ENCODE measurements around the gene C4orf51. TPM values are rescaled to one million over a fixed set of nuclear protein-coding genes. Genes with fewer than 3 reads are reported as not detected.

Gene C4orf51
- total and polyA plus RNA-seq, 7 donors = not detected

GRCh38 chr4:145665773-145666172 lies 14.2 kb upstream of the C4orf51 start:
- H3K9me3 ChIP-seq = peaks cover 0 to 5% (median 0%) of the 10 kb centered on the region in 4 donors
- H3K4me1 ChIP-seq = no peaks in the 10 kb centered on the region
- WGBS, 2 donors = 80 to 94% methylated on average over 1 of the region's 1 CpG
- no peak overlapping the region for H3K4me3 ChIP-seq
- DNase-seq = no peak
- H3K36me3 ChIP-seq = no peaks in the 10 kb centered on the region
- no peaks in the 10 kb centered on the region for H3K27me3 ChIP-seq
- no peak overlapping the region for H3K27ac ChIP-seq
- intact Hi-C loops (cut with DNase I) = no loop called here
- TF ChIP-seq CTCF (IDR thresholded peaks at IDR 0.05) (no peak), POLR2A (IDR thresholded peaks at IDR 0.05) (no peak), EP300 (IDR thresholded peaks at IDR 0.05) (no peak), POLR2AphosphoS5 (IDR thresholded peaks at IDR 0.05) (no peak)

- no peaks in the 10 kb centered on the region for H3K36me3 ChIP-seq
- TF ChIP-seq POLR2AphosphoS5 (IDR thresholded peaks at IDR 0.05) (no peak), POLR2A (IDR thresholded peaks at IDR 0.05) (no peak), EP300 (IDR thresholded peaks at IDR 0.05) (no peak), CTCF (IDR thresholded peaks at IDR 0.05) (no peak)
- no peaks in the 10 kb centered on the region for H3K4me1 ChIP-seq
- no peaks in the 10 kb centered on the region for H3K9me3 ChIP-seq
- no peak overlapping the region for H3K27ac ChIP-seq
- no peak for DNase-seq
- intact Hi-C loops (cut with DNase I) = no loop called here
- H3K4me3 ChIP-seq = no peak overlapping the region
- no peaks in the 10 kb centered on the region for H3K27me3 ChIP-seq
Observed at GRCh38 chr4:145670422-145670821, 9.5 kb upstream of the C4orf51 start.

- WGBS, 2 donors = 7 to 63% methylated on average over 1 of the region's 1 CpG
- H3K9me3 ChIP-seq = peaks cover 0 to 3% (median 1%) of the 10 kb centered on the region in 4 donors
- intact Hi-C loops (cut with DNase I) = no loop called here
- no peak overlapping the region for H3K4me3 ChIP-seq
- H3K27me3 ChIP-seq = no peaks in the 10 kb centered on the region
- H3K27ac ChIP-seq = peak overlapping the region in 3 of 4 donors; percentile 41 to 67 (median 44)
- DNase-seq = peak; percentile 69
- H3K36me3 ChIP-seq = no peaks in the 10 kb centered on the region
- peaks cover 0 to 27% (median 19%) of the 10 kb centered on the region in 4 donors for H3K4me1 ChIP-seq
- no peak for TF ChIP-seq CTCF (IDR thresholded peaks at IDR 0.05)
- TF ChIP-seq POLR2AphosphoS5 (IDR thresholded peaks at IDR 0.05) = peak in 2 of 4 donors; percentile 39 to 61
- TF ChIP-seq EP300 (IDR thresholded peaks at IDR 0.05) = no peak
Observed at GRCh38 chr4:145679520-145679919, 426 bp upstream of the C4orf51 start.

GRCh38 chr4:145680902-145681301 lies 956 bp downstream of the C4orf51 start:
- Histone ChIP-seq H3K36me3 (no peaks in the 10 kb centered on the region), H3K9me3 (peaks cover 0 to 3% (median 1%) of the 10 kb centered on the region in 4 donors), H3K27ac (peak overlapping the region in 1 of 4 donors; percentile 44), H3K4me1 (peaks cover 0 to 27% (median 19%) of the 10 kb centered on the region in 4 donors), H3K4me3 (no peak overlapping the region), H3K27me3 (no peaks in the 10 kb centered on the region)
- no peak for DNase-seq
- WGBS, 2 donors = 90 to 95% methylated on average over 1 of the region's 1 CpG
- no peak for TF ChIP-seq EP300 (IDR thresholded peaks at IDR 0.05)
- TF ChIP-seq POLR2AphosphoS5 (IDR thresholded peaks at IDR 0.05) = no peak
- TF ChIP-seq POLR2A (IDR thresholded peaks at IDR 0.05) = no peak
- no peak for TF ChIP-seq CTCF (IDR thresholded peaks at IDR 0.05)
- intact Hi-C loops (cut with DNase I) = loop anchor here (5.0 to 10.0 kb wide), 2 partner anchors 51 to 94 kb away; no protein-coding TSS in a partner anchor

GRCh38 chr4:145681518-145681917 lies 1.6 kb downstream of the C4orf51 start:
- TF ChIP-seq EP300 (IDR thresholded peaks at IDR 0.05) (peak in 1 of 4 donors; percentile 13), CTCF (IDR thresholded peaks at IDR 0.05) (no peak)
- no peak overlapping the region for H3K27ac ChIP-seq
- H3K4me3 ChIP-seq = no peak overlapping the region
- H3K4me1 ChIP-seq = peaks cover 0 to 27% (median 19%) of the 10 kb centered on the region in 4 donors
- no peaks in the 10 kb centered on the region for H3K36me3 ChIP-seq
- DNase-seq = no peak
- intact Hi-C loops (cut with DNase I) = loop anchor here (5.0 to 10.0 kb wide), 2 partner anchors 51 to 93 kb away; no protein-coding TSS in a partner anchor
- H3K9me3 ChIP-seq = peaks cover 0 to 3% (median 1%) of the 10 kb centered on the region in 4 donors
- no peaks in the 10 kb centered on the region for H3K27me3 ChIP-seq

Measured in sigmoid colon (tissue), 7 donors.